ENCODE measurements around the gene CORIN.
"Not testable (repeated sequence)": the region's sequence is repeated elsewhere in the genome, so short reads cannot be mapped to it uniquely, and the experiment has no call there.

CORIN gene

GRCh38 chr4:47718696-47719095 lies 119.2 kb downstream of the CORIN start:
- DNase-seq = no peak

- DNase-seq = no peak
Observed at GRCh38 chr4:47717188-47717587, 120.7 kb downstream of the CORIN start.

GRCh38 chr4:47715716-47716416 lies 122.0 kb downstream of the CORIN start:
- DNase-seq = no peak

GRCh38 chr4:47714269-47714668 lies 123.6 kb downstream of the CORIN start:
- no peak for DNase-seq

- no peak for DNase-seq
Observed at GRCh38 chr4:47713129-47713834, 124.6 kb downstream of the CORIN start.

GRCh38 chr4:47711646-47712045 lies 126.2 kb downstream of the CORIN start:
- no peak for DNase-seq

GRCh38 chr4:47711183-47711582 lies 126.7 kb downstream of the CORIN start:
- DNase-seq = no peak

- DNase-seq = not testable (repeated sequence)
Observed at GRCh38 chr4:47706352-47706751, 131.5 kb downstream of the CORIN start.

- DNase-seq = no peak
Observed at GRCh38 chr4:47705326-47705981, 132.4 kb downstream of the CORIN start.

- DNase-seq = no peak
Observed at GRCh38 chr4:47704693-47705325, 133.1 kb downstream of the CORIN start.

- no peak for DNase-seq
Observed at GRCh38 chr4:47703956-47704355, 133.9 kb downstream of the CORIN start.

- no peak for DNase-seq
Observed at GRCh38 chr4:47703008-47703407, 134.9 kb downstream of the CORIN start.

GRCh38 chr4:47701286-47701685 lies 136.6 kb downstream of the CORIN start:
- no peak for DNase-seq

- no peak for DNase-seq
Observed at GRCh38 chr4:47698837-47699236, 139.0 kb downstream of the CORIN start.

GRCh38 chr4:47696823-47697222 lies 141.0 kb downstream of the CORIN start:
- DNase-seq = no peak

- DNase-seq = no peak
Observed at GRCh38 chr4:47695260-47695659, 142.6 kb downstream of the CORIN start.

GRCh38 chr4:47694322-47694721 lies 143.5 kb downstream of the CORIN start:
- DNase-seq = no peak

GRCh38 chr4:47692691-47693090 lies 145.2 kb downstream of the CORIN start:
- DNase-seq = no peak

- DNase-seq = not testable (repeated sequence)
Observed at GRCh38 chr4:47691757-47692383, 146.0 kb downstream of the CORIN start.

- DNase-seq = no peak
Observed at GRCh38 chr4:47690611-47691010, 147.3 kb downstream of the CORIN start.

GRCh38 chr4:47686294-47686872 lies 151.5 kb downstream of the CORIN start:
- no peak for DNase-seq

- DNase-seq = no peak
Observed at GRCh38 chr4:47675806-47676205, 162.1 kb downstream of the CORIN start.

- DNase-seq = no peak
Observed at GRCh38 chr4:47674144-47674543, 163.7 kb downstream of the CORIN start.
